Activated T-cell treated with anti-CD3 and anti-CD28 coated beads, Interleukin-2, amount 50 U/mL, for 24 hours (primary cell): ENCODE data around the gene ZC3H7A.
"Not testable (repeated sequence)": the region's sequence is repeated elsewhere in the genome, so short reads cannot be mapped to it uniquely, and the experiment has no call there.

Experiments used
- DNase-seq: peaks from one replicate; pipeline ENCODE4 v3.0.0-alpha.2; 2020
- H3K27ac Mint-ChIP-seq: 2 replicates; pipeline ENCODE4 v1.8.0; 2020; ENCODE audit warnings: mild to moderate bottlenecking, mixed read lengths
- H3K27me3 Mint-ChIP-seq: 2 replicates; pipeline ENCODE4 v1.8.0; 2020; ENCODE audit warnings: mixed read lengths
- H3K36me3 Mint-ChIP-seq: 2 replicates; pipeline ENCODE4 v1.8.0; 2020; ENCODE audit warnings: low read depth, mixed read lengths
- H3K4me1 Mint-ChIP-seq: 2 replicates; pipeline ENCODE4 v1.8.0; 2020; ENCODE audit warnings: low read depth, mixed read lengths
- H3K4me3 Mint-ChIP-seq: 2 replicates; pipeline ENCODE4 v1.8.0; 2020; ENCODE audit warnings: mild to moderate bottlenecking, moderate library complexity, mixed read lengths
- H3K9me3 Mint-ChIP-seq: 2 replicates; pipeline ENCODE4 v1.8.0; 2020; ENCODE audit warnings: mixed read lengths

The ZC3H7A gene, protein sequence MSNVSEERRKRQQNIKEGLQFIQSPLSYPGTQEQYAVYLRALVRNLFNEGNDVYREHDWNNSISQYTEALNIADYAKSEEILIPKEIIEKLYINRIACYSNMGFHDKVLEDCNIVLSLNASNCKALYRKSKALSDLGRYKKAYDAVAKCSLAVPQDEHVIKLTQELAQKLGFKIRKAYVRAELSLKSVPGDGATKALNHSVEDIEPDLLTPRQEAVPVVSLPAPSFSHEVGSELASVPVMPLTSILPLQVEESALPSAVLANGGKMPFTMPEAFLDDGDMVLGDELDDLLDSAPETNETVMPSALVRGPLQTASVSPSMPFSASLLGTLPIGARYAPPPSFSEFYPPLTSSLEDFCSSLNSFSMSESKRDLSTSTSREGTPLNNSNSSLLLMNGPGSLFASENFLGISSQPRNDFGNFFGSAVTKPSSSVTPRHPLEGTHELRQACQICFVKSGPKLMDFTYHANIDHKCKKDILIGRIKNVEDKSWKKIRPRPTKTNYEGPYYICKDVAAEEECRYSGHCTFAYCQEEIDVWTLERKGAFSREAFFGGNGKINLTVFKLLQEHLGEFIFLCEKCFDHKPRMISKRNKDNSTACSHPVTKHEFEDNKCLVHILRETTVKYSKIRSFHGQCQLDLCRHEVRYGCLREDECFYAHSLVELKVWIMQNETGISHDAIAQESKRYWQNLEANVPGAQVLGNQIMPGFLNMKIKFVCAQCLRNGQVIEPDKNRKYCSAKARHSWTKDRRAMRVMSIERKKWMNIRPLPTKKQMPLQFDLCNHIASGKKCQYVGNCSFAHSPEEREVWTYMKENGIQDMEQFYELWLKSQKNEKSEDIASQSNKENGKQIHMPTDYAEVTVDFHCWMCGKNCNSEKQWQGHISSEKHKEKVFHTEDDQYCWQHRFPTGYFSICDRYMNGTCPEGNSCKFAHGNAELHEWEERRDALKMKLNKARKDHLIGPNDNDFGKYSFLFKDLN

GRCh38 chr16:11797166-11797956, at the start of gene ZC3H7A:
Gene ZC3H7A, minus strand, starts transcription at chr16:11797258. Its CDS starts 14,904 bp downstream, at chr16:11782354.
- Mint-ChIP-seq H3K9me3 (no peaks in the 10 kb centered on the region), H3K4me1 (peaks cover 70% of the 10 kb centered on the region), H3K36me3 (peaks cover 51% of the 10 kb centered on the region)

DNA sequence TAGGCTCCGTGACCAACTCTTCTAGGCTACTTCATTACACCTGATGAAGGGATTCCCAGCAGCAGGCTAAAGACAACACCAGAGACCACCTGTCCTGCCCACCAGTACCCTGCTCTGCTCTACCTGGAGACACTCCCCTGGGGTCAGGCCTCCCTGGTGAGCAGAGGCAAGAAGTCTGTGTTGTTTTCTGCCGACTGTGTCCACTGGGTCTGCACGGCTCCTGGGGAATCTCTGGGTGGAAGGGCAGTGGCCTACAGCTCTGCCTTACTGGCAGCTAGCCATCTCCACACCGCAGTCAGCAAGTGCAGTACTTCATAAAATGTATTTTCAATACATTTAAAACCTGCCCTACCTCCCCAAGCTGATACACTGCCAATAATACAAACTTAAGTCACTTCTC, 47.4 kb upstream of the ZC3H7A start:
- H3K27me3 Mint-ChIP-seq = no peaks in the 10 kb centered on the region
- H3K4me3 Mint-ChIP-seq = no peak overlapping the region
- peaks cover 40% of the 10 kb centered on the region for H3K4me1 Mint-ChIP-seq
- H3K36me3 Mint-ChIP-seq = peaks cover 95% of the 10 kb centered on the region
- DNase-seq = no peak
- H3K9me3 Mint-ChIP-seq = no peaks in the 10 kb centered on the region
- peak overlapping the region; percentile 73 for H3K27ac Mint-ChIP-seq

More at GRCh38 chr16:11797166-11797956, at the start of gene ZC3H7A:
- peak within 1 kb of the TSS; percentile 97 for H3K27ac Mint-ChIP-seq
- H3K27me3 Mint-ChIP-seq = no peaks in the 10 kb centered on the region
- H3K4me3 Mint-ChIP-seq = peak within 1 kb of the TSS; percentile 89
- DNase-seq = peak; percentile 94

GRCh38 chr16:11843861-11844260, 46.8 kb upstream of the ZC3H7A start:
- Mint-ChIP-seq H3K27me3 (no peaks in the 10 kb centered on the region), H3K9me3 (no peaks in the 10 kb centered on the region), H3K4me3 (no peak overlapping the region), H3K27ac (no peak overlapping the region), H3K36me3 (peaks cover 96% of the 10 kb centered on the region), H3K4me1 (peaks cover 34% of the 10 kb centered on the region)
- no peak for DNase-seq

GRCh38 chr16:11843206-11843605, 46.1 kb upstream of the ZC3H7A start:
- peaks cover 96% of the 10 kb centered on the region for H3K36me3 Mint-ChIP-seq
- H3K9me3 Mint-ChIP-seq = no peaks in the 10 kb centered on the region
- H3K27me3 Mint-ChIP-seq = no peaks in the 10 kb centered on the region
- H3K4me1 Mint-ChIP-seq = peaks cover 27% of the 10 kb centered on the region
- H3K27ac Mint-ChIP-seq = no peak overlapping the region
- no peak overlapping the region for H3K4me3 Mint-ChIP-seq
- DNase-seq = no peak

- H3K27me3 Mint-ChIP-seq = no peaks in the 10 kb centered on the region
- no peak overlapping the region for H3K4me3 Mint-ChIP-seq
- H3K36me3 Mint-ChIP-seq = peaks cover 97% of the 10 kb centered on the region
- no peak for DNase-seq
- no peak overlapping the region for H3K27ac Mint-ChIP-seq
- H3K4me1 Mint-ChIP-seq = peaks cover 13% of the 10 kb centered on the region
- no peaks in the 10 kb centered on the region for H3K9me3 Mint-ChIP-seq
Measured at GRCh38 chr16:11841026-11841425, 44.0 kb upstream of the ZC3H7A start.

DNA sequence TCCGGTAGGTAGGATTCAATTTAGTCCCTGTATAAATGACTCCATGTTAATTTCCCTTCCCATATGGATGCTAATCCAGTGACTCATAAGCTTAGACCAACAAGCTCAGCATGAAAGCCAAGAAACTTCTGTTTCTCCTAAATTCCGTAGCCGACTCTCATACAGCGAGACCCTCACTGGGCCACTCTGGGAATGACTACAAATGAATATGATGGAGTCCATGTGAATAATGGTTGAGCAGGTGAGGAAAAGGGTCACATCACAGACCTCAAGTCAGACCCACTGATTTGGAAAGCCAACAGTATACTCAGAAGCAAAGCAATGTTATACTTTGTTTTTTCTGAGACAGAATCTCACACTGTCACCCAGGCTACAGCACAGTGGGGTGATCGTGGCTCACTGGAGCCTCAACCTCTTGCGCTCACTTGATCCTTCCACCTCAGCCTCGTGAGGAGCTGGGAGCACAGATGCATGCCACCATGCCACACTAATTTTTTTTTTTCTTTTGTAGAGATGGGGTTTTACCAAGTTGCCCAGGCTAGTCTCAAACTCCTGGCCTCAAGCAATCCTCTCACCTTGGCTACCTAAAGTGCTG, 39.7 kb upstream of the ZC3H7A start:
- H3K27ac Mint-ChIP-seq = no peak overlapping the region
- H3K4me1 Mint-ChIP-seq = no peaks in the 10 kb centered on the region
- no peaks in the 10 kb centered on the region for H3K27me3 Mint-ChIP-seq
- H3K36me3 Mint-ChIP-seq = peaks cover 61% of the 10 kb centered on the region
- H3K9me3 Mint-ChIP-seq = no peaks in the 10 kb centered on the region
- no peak for DNase-seq
- H3K4me3 Mint-ChIP-seq = no peak overlapping the region

DNA sequence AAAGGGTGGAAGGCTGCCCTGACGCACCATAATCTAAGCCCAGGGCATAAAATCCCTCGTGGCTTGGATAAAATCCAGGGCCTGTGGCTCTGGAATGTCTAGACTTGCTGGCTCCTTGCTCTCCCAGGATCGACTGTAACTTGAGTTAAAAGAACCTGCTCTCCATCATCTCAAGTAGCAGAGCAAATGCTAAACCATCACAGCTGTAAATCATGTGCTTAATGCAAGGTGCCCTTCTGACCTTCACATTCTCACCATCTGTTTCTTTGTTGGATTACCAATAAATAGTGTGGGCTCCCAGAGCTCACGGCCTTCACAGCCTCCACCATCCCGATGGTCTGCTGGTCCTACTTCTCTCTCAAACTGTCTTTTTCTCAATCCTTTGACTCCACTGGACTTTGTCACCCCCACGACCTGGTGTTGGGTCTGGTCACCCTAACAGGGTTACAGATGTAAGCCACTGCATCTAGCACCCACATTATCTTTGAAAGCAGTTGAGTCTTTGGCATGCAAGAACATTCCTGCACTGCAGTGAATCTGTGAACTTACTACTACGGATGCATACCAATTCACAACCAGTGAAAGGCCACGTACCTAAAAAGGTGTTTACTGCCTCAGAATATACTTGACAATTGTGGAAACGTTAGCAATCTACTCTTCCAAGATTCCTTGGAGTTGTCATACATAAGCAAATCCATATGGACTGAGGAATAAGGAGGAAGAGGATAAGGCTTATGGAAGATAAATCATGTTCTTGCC, 39.0 kb upstream of the ZC3H7A start:
- H3K36me3 Mint-ChIP-seq = peaks cover 54% of the 10 kb centered on the region
- H3K27ac Mint-ChIP-seq = no peak overlapping the region
- no peak overlapping the region for H3K4me3 Mint-ChIP-seq
- H3K9me3 Mint-ChIP-seq = no peaks in the 10 kb centered on the region
- H3K4me1 Mint-ChIP-seq = no peaks in the 10 kb centered on the region
- H3K27me3 Mint-ChIP-seq = no peaks in the 10 kb centered on the region
- DNase-seq = no peak

DNA sequence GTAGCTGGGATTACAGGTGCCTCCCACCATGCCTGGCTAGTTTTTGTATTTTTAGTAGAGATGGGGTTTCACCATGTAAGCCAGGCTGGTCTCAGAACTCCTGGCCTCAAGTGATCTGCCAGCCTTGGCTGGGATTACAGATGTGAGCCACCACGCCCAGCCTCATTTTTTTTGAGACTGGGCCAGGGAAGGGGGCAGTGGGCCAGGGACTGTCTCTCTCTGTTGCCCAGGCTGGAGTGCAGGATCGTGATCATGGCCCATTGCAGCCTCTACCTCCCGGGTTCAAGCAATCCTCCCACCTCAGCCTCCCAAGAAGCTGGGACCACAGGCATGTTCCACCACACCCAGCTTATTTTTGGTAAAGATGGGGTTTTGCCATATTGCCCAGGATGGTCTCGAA, 38.3 kb upstream of the ZC3H7A start:
- H3K4me3 Mint-ChIP-seq = no peak overlapping the region
- no peaks in the 10 kb centered on the region for H3K27me3 Mint-ChIP-seq
- no peaks in the 10 kb centered on the region for H3K4me1 Mint-ChIP-seq
- H3K9me3 Mint-ChIP-seq = no peaks in the 10 kb centered on the region
- no peak overlapping the region for H3K27ac Mint-ChIP-seq
- peaks cover 47% of the 10 kb centered on the region for H3K36me3 Mint-ChIP-seq
- DNase-seq = no peak

DNA sequence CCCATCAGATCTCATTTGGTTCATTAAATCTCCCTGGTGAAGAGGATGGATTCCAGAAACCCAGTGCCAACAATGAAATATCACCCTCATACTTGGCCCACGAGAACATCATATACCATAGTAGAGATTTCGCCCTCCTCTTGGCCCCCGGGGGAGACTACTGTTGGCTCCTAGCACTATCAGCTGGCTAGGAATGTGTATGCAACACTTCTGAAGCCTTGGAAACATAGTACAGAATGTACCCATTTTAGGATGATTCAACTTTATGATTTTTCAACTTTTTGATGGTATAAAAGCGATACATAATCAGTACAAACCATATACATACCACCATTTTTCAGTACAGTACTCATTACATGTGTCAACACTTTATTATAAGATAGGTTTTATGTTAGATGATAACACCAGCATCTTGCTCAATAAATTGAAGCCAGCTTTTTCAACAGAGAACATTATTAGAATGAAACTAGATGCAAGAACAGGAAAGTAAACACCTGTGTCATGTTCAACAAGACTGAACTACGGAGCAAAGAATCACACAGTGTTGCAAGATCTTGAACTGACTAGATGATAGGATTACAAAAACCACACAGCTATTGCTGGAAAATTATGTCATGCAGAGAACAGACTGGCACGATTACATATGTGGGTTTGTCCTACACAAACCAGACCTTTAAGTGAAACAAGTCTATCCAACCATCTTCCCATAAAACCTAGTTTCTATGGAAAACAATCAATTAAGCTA, 37.1 kb upstream of the ZC3H7A start:
- no peaks in the 10 kb centered on the region for H3K27me3 Mint-ChIP-seq
- no peak overlapping the region for H3K4me3 Mint-ChIP-seq
- no peaks in the 10 kb centered on the region for H3K9me3 Mint-ChIP-seq
- no peaks in the 10 kb centered on the region for H3K4me1 Mint-ChIP-seq
- H3K36me3 Mint-ChIP-seq = peaks cover 35% of the 10 kb centered on the region
- no peak overlapping the region for H3K27ac Mint-ChIP-seq
- DNase-seq = no peak

DNA sequence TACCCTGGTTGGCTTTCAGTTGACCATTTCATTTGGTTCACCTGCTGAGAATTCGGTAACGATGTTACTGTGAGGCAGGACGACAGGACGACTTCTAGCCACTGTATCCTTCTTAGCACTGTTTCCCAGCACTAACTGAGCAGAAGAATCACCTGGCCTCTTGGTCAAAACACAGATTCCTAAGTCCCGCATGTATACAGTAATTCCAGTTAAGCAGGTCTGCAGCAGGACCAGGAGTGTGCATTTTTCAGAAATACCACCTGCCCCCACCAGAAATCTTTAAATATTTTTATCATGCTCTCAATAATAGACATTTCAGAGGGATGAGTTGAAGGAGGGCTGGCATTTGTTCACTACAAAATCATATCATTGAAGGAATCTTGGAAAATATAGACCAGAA, 31.6 kb upstream of the ZC3H7A start:
- no peaks in the 10 kb centered on the region for H3K27me3 Mint-ChIP-seq
- no peak overlapping the region for H3K4me3 Mint-ChIP-seq
- no peak overlapping the region for H3K27ac Mint-ChIP-seq
- no peaks in the 10 kb centered on the region for H3K36me3 Mint-ChIP-seq
- no peak for DNase-seq
- H3K4me1 Mint-ChIP-seq = no peaks in the 10 kb centered on the region
- H3K9me3 Mint-ChIP-seq = no peaks in the 10 kb centered on the region

DNA sequence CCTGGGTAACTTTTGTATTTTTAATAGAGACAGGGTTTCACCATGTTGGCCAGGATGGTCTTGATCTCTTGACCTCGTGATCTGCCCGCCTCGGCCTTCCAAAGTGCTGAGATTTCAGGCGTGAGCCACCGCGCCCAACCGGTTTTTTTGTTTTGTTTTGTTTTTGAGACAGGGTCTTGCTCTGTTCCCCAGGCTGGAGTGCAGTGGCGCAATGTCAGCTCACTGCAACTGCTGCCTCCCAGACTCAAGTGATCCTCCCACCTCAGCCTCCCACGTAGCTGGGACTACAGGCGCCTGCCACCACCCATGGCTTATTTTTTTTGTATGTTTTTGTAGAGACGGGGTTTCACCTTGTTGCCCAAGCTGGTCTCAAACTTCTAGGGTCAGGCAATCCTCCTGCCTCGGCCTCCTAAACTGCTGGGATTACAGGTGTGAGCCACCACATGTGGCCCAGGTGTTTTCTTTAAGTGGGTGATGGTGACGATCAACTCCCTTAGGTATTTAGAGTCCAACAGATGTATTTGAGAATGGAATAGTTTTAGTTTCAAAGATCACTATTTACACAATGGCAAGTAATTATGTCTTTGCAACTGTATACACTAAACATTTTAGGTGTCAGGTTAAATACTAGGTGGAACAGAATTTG, 28.6 kb upstream of the ZC3H7A start:
- H3K36me3 Mint-ChIP-seq, H3K4me3 Mint-ChIP-seq, H3K9me3 Mint-ChIP-seq, H3K4me1 Mint-ChIP-seq, H3K27me3 Mint-ChIP-seq, H3K27ac Mint-ChIP-seq, DNase-seq: not testable (repeated sequence)

GRCh38 chr16:11824362-11824761, 27.3 kb upstream of the ZC3H7A start:
- H3K9me3 Mint-ChIP-seq = no peaks in the 10 kb centered on the region

More at GRCh38 chr16:11824362-11824761, 27.3 kb upstream of the ZC3H7A start:
- Mint-ChIP-seq H3K36me3 (no peaks in the 10 kb centered on the region), H3K27me3 (no peaks in the 10 kb centered on the region), H3K4me1 (no peaks in the 10 kb centered on the region), H3K27ac (no peak overlapping the region), H3K4me3 (no peak overlapping the region)
- DNase-seq = no peak
